ENCODE results near the gene HPS6.
A peak's percentile ranks its signal among the peaks of the same experiment; 100 is the strongest.

HPS6 gene

GRCh38 chr10:102072673-102073527 is 7.8 kb downstream of the HPS6 start:
- DNase-seq = no peak

GRCh38 chr10:102083541-102083940 is 18.4 kb downstream of the HPS6 start:
- no peak for DNase-seq

- DNase-seq = no peak
Observed at GRCh38 chr10:102085336-102085735, 20.2 kb downstream of the HPS6 start.

GRCh38 chr10:102086196-102086595 is 21.0 kb downstream of the HPS6 start:
- DNase-seq = no peak

- DNase-seq = no peak
Observed at GRCh38 chr10:102090772-102091171, 25.6 kb downstream of the HPS6 start.

GRCh38 chr10:102096449-102096848 is 31.3 kb downstream of the HPS6 start:
- no peak for DNase-seq

GRCh38 chr10:102101152-102101551 is 36.0 kb downstream of the HPS6 start:
- DNase-seq = no peak

GRCh38 chr10:102102421-102102820 is 37.3 kb downstream of the HPS6 start:
- DNase-seq = no peak

GRCh38 chr10:102106998-102107397 is 41.8 kb downstream of the HPS6 start:
- no peak for DNase-seq

GRCh38 chr10:102109166-102110116 is 44.3 kb downstream of the HPS6 start:
- DNase-seq = no peak

- no peak for DNase-seq
Observed at GRCh38 chr10:102111276-102111675, 46.1 kb downstream of the HPS6 start.

- DNase-seq = no peak
Observed at GRCh38 chr10:102112210-102112817, 47.2 kb downstream of the HPS6 start.

- DNase-seq = no peak
Observed at GRCh38 chr10:102113261-102113955, 48.3 kb downstream of the HPS6 start.

GRCh38 chr10:102113956-102114857 is 49.1 kb downstream of the HPS6 start:
- DNase-seq = peak; percentile 22

GRCh38 chr10:102114861-102115618 is 49.9 kb downstream of the HPS6 start:
- DNase-seq = no peak

GRCh38 chr10:102115775-102116174 is 50.6 kb downstream of the HPS6 start:
- no peak for DNase-seq

- DNase-seq = no peak
Observed at GRCh38 chr10:102116656-102117055, 51.5 kb downstream of the HPS6 start.
